ENCODE data around the gene KIF1A. TPM values are rescaled to one million over a fixed set of nuclear protein-coding genes. Genes with fewer than 3 reads are reported as not detected.

KIF1A gene, protein sequence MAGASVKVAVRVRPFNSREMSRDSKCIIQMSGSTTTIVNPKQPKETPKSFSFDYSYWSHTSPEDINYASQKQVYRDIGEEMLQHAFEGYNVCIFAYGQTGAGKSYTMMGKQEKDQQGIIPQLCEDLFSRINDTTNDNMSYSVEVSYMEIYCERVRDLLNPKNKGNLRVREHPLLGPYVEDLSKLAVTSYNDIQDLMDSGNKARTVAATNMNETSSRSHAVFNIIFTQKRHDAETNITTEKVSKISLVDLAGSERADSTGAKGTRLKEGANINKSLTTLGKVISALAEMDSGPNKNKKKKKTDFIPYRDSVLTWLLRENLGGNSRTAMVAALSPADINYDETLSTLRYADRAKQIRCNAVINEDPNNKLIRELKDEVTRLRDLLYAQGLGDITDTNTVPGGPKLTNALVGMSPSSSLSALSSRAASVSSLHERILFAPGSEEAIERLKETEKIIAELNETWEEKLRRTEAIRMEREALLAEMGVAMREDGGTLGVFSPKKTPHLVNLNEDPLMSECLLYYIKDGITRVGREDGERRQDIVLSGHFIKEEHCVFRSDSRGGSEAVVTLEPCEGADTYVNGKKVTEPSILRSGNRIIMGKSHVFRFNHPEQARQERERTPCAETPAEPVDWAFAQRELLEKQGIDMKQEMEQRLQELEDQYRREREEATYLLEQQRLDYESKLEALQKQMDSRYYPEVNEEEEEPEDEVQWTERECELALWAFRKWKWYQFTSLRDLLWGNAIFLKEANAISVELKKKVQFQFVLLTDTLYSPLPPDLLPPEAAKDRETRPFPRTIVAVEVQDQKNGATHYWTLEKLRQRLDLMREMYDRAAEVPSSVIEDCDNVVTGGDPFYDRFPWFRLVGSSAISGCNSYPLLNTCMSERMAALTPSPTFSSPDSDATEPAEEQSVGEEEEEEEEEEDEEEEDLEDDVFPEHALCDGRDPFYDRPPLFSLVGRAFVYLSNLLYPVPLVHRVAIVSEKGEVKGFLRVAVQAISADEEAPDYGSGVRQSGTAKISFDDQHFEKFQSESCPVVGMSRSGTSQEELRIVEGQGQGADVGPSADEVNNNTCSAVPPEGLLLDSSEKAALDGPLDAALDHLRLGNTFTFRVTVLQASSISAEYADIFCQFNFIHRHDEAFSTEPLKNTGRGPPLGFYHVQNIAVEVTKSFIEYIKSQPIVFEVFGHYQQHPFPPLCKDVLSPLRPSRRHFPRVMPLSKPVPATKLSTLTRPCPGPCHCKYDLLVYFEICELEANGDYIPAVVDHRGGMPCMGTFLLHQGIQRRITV (N-terminal part only)
- not detected in 2 replicates for polyA plus RNA-seq (2011; rRNA removed)
- polyA minus RNA-seq (2011; rRNA and poly(A)+ RNA removed): not detected in 2 replicates

DNA sequence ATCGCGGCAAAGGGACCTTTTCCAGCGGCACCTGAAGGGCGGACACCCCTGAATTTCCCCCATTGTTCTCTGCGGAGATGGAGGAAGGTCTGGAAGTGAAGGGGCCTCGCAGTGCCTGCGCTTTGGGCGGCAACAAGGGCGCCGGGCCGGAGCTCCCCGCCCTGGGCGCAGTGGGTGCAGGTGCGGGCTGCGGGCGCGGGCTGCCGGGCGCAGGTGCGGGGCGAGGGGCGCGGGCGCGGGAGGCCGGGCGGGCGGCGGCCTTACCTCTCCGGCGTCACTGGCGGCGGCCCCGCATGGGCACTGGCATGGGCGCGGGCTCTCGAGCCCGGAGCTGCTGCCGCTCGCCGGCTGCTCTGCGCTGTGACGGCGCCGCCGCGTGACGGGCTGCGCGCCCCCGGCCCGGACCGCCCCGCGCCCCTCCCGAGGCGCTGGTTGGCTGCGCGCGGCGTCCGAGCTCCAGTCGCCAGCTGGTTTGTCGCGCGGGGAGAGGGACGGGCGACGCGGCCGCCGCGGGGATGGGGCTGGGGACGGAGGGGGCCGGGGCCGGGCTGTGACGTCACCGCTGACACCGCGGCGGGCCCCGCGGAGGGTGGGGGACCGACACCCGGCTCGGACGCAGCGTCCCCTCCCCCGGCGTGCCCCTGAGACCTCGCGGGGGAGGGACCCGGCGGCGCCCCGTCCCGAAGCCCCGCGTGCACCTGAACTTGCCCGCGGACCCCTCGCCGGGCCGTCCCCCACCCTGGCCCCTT lies at the start of gene KIF1A:
Gene KIF1A (minus strand): TSS at position 362 of the 749 bp plus-strand sequence. CDS start 22,467 bp downstream, outside the sequence.
- Histone ChIP-seq H3K27ac (ENCODE audit: low read depth, low read length) (no peak within 1 kb of the TSS), H3K4me3 (ENCODE audit: low read depth, low read length) (no peak within 1 kb of the TSS), H3K27me3 (ENCODE audit: control insufficient read depth, insufficient read depth, low read length) (peaks cover 52% of the 10 kb centered on the region), H3K9me3 (ENCODE audit: control insufficient read depth, insufficient read depth, low read length) (peaks cover 8% of the 10 kb centered on the region)
- ChIA-PET CTCF (interaction anchor here (0.6 kb wide), 1 partner anchor 41 kb away, joined by 3 read pairs; no protein-coding TSS in a partner anchor), POLR2A (no interaction called here)
- no peak for DNase-seq (ENCODE audit: low read depth, low spot score)
- TF ChIP-seq, protein P1, sequence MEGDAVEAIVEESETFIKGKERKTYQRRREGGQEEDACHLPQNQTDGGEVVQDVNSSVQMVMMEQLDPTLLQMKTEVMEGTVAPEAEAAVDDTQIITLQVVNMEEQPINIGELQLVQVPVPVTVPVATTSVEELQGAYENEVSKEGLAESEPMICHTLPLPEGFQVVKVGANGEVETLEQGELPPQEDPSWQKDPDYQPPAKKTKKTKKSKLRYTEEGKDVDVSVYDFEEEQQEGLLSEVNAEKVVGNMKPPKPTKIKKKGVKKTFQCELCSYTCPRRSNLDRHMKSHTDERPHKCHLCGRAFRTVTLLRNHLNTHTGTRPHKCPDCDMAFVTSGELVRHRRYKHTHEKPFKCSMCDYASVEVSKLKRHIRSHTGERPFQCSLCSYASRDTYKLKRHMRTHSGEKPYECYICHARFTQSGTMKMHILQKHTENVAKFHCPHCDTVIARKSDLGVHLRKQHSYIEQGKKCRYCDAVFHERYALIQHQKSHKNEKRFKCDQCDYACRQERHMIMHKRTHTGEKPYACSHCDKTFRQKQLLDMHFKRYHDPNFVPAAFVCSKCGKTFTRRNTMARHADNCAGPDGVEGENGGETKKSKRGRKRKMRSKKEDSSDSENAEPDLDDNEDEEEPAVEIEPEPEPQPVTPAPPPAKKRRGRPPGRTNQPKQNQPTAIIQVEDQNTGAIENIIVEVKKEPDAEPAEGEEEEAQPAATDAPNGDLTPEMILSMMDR (IDR thresholded peaks at IDR 0.05; ENCODE audit: low read depth, low read length): no peak

DNA sequence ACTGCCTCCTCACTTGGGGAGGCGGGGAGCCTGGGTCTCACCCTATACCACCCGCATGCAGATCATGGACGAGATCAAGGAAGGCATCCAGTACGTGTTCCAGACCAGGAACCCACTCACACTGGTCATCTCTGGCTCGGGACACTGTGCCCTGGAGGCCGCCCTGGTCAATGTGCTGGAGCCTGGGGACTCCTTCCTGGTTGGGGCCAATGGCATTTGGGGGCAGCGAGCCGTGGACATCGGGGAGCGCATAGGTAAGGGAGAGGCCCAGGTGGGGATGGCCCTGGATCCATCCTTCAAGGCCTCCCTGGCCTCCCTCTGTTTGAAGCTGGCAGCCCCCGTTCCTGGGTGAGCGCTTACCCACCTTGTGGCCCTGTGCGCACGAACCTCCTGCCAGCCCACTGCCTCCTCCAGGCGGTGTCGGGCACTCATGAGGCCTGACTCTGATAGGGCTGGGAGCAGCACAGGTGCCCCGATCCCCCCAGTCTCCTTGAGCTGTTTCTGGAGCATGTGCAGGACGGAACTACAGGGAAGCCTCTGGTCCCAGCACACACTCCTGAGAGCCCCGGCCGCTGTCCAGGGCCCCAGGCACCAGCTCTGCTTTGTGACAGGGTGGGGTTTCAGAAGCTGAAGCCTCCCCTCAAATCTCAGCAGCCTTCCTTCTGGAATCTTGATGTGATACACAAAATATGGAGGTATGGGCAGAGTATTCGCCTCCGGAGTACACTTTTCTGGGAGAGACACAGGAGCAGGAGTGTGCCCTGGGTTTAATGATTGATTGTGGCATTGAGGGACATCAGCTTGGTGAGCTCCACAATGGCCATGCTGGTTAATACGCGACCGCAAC lies 49.3 kb upstream of the KIF1A start:
- no peak for DNase-seq (ENCODE audit: low read depth, low spot score)

DNA sequence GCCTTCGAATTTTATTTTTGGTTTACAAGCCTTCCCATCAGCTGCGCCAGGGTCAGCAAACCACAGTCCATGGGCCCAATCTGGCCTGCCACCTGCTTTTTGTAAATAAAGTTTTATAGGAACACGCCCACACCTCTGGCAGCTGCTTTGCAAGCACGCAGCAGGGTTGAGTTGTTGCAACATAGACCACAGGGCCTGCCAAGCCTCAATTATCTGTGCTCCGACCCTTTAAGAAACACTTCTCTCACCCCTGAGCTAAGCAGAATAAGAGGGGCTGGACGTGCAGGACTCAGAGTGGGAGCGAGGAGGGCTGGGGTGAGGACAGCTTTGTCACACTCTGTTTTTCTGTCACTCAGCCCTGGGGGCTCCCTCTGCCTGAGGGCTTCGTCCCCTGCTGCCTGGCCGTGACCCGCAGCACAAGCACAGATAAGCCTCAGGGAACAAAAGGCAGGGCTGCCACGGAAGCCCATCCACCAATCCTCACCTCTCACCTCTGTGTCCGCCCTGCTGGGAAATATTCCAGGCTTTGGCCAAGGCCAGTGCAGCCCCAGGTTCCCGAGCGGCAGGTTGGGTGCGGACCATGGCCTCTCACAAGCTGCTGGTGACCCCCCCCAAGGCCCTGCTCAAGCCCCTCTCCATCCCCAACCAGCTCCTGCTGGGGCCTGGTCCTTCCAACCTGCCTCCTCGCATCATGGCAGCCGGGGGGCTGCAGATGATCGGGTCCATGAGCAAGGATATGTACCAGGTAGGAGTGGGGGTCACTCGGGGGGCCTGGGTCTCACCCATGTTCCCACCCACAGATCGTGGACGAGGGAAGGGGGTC lies 48.5 kb upstream of the KIF1A start, which contains the start of gene AGXT:
Gene AGXT (plus strand): TSS at position 539 of the 823 bp plus-strand sequence. CDS start 42 bp downstream, at position 581.
- CTCF ChIA-PET: interaction anchor here (2.1 kb wide), 1 partner anchor 17 kb away, joined by 5 read pairs; no protein-coding TSS in a partner anchor
- H3K4me3 ChIP-seq (ENCODE audit: low read depth, low read length): no peak within 1 kb of the TSS
- no peak for DNase-seq (ENCODE audit: low read depth, low spot score)
- no peak within 1 kb of the TSS for H3K27ac ChIP-seq (ENCODE audit: low read depth, low read length)
- peaks cover 35% of the 10 kb centered on the region for H3K27me3 ChIP-seq (ENCODE audit: control insufficient read depth, insufficient read depth, low read length)
- POLR2A ChIA-PET: no interaction called here
- TF ChIP-seq, protein P1 (IDR thresholded peaks at IDR 0.05; ENCODE audit: low read depth, low read length): no peak
- H3K9me3 ChIP-seq (ENCODE audit: control insufficient read depth, insufficient read depth, low read length): no peaks in the 10 kb centered on the region

More for the DNA sequence above, 49.3 kb upstream of the KIF1A start:
- Histone ChIP-seq H3K27ac (ENCODE audit: low read depth, low read length) (no peak overlapping the region), H3K4me3 (ENCODE audit: low read depth, low read length) (no peak overlapping the region), H3K27me3 (ENCODE audit: control insufficient read depth, insufficient read depth, low read length) (peaks cover 29% of the 10 kb centered on the region), H3K9me3 (ENCODE audit: control insufficient read depth, insufficient read depth, low read length) (no peaks in the 10 kb centered on the region)
- CTCF ChIA-PET: interaction anchor here (1.6 to 2.1 kb wide), 2 partner anchors 18 to 29 kb away, joined by 4 to 5 read pairs; no protein-coding TSS in a partner anchor
- POLR2A ChIA-PET: no interaction called here
- TF ChIP-seq, protein P1 (IDR thresholded peaks at IDR 0.05; ENCODE audit: low read depth, low read length): no peak

All from AG04450 (cell line).